Astrocyte of the hippocampus (primary cell): ENCODE results near the gene KRTAP1-3.
"Not testable (repeated sequence)": the region's sequence is repeated elsewhere in the genome, so short reads cannot be mapped to it uniquely, and the experiment has no call there.

Experiments used
- DNase-seq: peaks from one replicate; pipeline ENCODE4 v3.0.0; 2011; ENCODE audit warnings: low read depth, low spot score

KRTAP1-3 gene

DNA sequence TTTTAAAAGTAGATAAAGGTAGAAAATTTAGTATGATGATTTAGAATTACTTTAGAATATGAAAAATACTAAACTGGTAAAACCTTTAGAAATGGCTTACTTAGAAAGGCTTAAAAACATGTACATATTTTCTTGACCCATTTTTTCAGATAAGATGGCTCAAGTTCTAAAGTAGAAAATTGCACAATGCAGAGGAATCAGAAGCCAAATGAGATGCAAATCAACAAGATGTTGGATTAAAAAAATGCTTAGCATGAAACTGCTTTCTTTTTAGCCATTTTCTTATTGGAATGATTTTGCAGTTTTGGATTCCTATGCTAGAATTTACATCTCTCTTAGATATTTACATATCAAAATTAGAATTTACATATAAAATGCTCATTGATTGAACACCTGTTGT is 24.2 kb downstream of the KRTAP1-3 start:
- no peak for DNase-seq

DNA sequence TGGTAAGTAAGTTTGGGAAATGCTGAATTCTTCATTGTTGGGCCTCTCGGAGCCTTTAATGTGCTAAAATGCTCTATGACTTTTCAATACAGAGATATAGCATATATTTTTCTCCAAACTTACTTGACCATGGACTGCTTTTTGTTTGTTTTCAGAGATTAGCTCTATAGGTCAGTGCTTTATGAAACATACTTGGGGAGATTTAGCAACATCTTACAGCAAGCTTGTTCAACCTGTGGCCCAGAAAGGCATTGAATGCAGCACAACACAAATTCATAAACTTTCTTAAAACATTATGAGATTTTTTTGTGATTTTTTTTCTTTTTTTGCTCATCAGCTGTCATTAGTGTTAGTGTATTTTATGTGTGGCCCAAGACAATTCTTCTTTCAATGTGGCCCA is 24.7 kb downstream of the KRTAP1-3 start:
- no peak for DNase-seq

DNA sequence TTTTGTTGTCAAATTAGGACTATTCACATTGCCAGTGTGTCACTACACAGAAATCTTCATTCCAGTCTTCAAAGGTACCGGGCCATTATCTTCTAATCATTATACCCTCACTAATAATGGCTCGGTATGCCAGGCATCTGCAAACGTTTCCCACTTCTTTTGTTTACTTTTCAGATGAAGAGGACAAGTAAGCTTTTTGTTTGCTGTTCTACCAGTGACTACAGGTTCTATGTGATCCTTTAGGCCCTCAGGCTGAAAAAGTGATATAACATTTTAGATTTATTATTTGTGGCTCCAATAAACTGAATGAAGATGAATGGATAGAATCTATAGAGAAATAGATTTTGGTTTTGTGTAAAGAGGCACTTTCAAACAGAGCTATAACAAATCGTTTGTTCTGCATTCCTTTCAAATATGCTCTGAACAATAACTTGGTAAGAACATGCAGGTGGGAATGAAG is 25.3 kb downstream of the KRTAP1-3 start:
- DNase-seq: peak; percentile 24

DNA sequence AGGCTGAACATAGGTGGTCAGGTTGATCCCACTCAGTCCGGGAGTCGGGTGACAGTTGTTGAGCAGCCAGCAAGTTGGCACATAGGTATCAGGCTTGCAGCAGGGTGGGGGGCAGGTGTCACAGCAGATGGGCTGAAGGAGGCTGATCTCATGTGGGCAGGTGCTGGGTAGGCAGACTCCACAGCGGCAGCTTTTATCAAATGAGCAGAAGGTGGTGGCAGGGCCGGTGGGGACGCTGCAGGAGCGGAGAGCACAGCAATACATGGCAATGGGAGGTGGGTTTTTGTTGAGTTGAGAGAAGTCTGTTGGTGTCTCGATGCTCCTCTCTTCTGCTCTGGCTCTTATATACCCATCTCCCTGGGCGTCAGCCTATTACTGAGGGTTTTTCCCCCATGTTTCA is 25.9 kb downstream of the KRTAP1-3 start, which contains the start of gene KRTAP3-1:
TSS of gene KRTAP3-1 (minus strand) at position 318 of the 400 bp plus-strand sequence. CDS start at position 264, 54 bp downstream.
- no peak for DNase-seq

DNA sequence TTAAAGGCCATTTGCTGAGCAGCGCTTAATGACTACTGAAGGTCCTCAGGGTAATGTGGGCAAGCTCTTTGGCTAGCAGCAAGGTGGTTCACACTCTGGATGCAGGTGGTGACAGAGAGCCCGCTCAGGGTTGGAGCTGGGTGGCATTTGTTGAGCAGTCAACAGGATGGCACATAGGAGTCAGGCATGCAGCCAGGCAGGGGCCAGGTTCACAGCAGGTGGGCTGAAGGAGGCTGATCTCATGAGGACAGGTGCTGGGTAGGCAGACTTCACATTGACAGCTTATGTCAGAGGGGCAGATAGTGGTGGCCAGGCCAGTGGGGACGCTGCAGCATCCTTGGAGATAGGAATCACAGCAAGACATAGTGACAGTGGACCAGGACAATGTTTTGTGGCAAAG is 30.3 kb downstream of the KRTAP1-3 start:
- no peak for DNase-seq

DNA sequence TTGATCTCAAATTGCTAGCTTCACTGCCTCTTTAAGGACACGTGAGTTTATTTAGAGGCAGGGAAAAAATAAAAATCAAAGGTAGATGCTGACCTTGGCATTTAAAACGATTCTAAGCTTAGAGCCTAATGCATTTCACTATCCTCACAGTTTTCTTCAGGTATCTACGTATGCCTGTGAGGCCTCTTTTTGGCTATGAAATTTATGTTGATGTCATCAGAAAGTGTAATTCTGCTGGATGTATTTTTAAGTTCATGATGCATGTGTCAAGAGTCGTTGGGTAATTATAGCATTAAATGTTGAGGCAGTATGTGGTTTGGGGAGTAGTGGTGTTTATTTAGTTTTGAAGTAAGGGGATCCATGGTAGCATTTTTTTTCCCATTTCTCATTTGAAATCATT is 30.7 kb downstream of the KRTAP1-3 start:
- no peak for DNase-seq

DNA sequence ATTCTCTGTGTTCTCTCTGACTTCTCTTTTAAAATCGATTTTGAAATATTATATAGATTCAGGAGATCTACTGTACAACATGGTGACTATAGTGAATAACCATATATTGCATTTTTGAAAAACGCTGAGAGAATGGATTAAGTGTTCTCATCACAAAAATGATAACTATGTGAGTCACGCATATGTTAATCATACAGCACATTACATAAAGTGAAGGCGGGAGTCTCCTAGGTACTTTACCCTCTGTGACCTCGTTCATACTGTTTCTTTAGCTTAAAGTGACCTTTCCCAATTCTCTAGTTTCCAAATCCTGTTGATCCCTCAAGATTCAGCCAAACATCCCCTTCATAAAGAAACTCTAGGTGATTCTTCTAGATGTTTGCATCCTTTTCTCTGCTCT is 31.9 kb downstream of the KRTAP1-3 start:
- no peak for DNase-seq

DNA sequence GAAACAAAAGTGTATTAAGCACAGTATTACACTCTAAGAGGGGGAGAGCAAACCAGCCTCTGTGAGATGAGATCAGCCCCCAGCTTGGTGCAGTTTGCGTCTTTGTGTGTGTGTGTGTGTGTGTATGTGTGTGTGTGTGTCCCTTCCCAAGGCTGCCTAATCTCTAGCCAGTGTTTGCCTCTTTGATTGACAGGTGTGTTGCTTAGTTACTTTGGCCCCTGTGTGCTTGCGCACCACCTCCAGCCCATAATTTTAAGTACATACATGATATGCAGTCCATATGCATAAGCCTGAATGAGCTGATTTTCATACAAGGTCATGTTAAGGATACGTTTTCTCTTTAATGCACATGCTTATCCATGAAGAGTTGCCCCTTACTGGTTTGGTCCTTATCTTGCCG is 32.9 kb downstream of the KRTAP1-3 start:
- DNase-seq: no peak

DNA sequence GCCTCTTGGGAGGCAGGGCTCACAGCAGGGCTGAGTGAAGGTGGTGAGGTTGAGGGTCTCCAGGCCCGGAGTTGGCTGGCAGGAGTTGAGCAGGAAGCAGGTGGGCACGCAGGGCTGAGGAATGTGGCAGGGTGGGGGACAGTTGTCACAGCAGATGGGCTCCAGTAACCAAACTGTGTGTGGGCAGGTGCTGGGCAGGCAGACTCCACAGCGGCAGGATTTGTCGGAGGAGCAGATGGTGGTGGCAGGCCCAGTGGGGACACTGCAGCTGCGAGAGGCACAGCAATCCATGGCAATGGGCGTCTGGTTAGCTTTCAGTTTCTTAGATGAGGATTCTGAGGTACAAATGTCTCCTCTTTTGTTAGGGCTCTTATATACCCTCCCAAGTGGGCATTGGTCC is 35.1 kb downstream of the KRTAP1-3 start, which contains the start of gene KRTAP3-2:
TSS of gene KRTAP3-2 (minus strand) at position 344 of the 400 bp plus-strand sequence. CDS start at position 291, 53 bp downstream.
- not testable (repeated sequence) for DNase-seq

DNA sequence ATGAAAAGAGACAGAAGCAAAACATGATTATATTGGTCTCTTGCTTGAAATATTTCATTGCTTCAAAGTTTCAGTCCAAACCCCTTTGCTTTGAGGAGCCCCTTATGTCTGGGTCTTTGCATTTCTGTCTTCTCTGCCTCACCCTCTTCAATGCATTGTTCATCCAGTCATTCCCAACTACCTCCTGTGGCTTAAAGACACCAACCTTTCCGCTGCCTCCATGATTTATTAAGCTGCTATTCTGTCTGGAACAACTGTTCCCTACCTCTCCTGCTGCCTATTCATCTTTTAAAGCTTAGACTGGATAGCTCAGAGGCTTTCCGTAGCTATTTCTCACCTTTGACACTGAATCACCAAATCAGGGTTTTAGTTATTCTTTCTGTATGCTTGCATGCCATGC is 37.3 kb downstream of the KRTAP1-3 start:
- DNase-seq: no peak

DNA sequence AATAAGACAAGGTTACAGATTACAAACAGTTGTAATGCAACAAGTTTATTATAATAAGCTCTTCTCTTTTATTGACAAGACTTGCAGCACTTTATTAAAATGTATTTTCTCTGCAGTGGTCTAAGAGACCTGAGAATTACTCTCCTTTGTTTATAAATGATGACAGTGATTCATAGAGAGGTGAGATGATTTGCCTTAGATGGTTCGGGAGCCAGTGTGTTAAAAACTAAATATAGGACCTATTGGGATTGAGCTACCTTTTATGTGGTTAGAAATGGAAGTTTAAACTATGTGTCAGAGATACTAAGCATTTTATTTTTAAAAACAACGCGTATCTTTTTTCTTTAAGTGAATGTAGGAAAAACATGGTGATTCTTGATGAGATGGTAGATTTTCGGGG is 37.8 kb downstream of the KRTAP1-3 start:
- no peak for DNase-seq

DNA sequence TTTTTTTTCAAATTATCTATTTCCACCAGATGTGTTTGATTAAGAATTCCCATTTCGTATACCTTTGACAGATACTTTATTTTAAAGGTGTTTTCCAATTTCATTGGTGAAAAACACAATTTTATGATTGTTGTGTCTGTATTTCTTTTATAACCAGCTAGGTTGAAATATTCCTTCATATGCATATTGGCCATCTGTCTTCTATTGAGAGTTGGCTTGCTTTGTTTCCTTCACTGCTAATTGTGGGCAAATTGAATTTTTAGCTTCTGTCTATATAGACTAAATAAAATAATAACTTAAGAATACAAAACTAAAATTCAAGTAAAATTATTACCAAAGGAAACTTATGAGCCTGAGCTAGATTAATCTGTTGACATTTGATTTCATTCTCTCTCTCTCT is 39.6 kb downstream of the KRTAP1-3 start:
- DNase-seq: no peak

DNA sequence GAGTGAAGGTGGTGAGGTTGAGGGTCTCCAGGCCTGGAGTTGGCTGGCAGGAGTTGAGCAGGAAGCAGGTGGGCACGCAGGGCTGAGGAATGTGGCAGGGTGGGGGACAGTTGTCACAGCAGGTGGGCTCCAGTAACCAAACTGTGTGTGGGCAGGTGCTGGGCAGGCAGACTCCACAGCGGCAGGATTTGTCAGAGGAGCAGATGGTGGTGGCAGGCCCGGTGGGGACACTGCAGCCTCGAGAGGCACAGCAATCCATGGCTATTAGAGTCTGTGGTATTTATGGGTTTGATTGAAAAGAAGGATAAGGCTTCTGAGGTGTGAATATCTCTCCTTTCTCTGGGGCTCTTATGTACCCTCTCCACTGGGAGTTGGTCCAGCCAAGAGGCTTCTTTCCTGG is 40.8 kb downstream of the KRTAP1-3 start, which contains the start of gene KRTAP3-3:
TSS of gene KRTAP3-3 (minus strand) at position 326 of the 400 bp plus-strand sequence. CDS start at position 259, 67 bp downstream.
- no peak for DNase-seq

DNA sequence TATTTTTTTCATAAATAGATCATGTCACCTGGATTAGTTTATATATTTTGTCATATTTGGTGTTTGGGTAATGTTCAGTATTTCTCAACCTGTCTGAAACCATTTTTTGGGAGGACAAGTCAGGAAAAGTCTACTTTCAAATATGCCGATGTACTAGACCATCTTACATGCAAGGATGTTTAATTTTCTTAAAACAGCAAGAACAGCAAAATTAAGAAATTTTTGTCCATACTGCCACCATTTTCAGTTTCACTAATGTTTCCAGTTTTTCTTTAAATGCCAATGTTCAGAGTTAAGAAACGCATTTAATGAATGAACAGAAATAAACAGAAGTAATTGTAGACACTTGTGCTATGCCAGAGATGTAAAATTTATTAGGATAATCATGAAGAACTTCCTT is 41.6 kb downstream of the KRTAP1-3 start:
- DNase-seq: no peak

DNA sequence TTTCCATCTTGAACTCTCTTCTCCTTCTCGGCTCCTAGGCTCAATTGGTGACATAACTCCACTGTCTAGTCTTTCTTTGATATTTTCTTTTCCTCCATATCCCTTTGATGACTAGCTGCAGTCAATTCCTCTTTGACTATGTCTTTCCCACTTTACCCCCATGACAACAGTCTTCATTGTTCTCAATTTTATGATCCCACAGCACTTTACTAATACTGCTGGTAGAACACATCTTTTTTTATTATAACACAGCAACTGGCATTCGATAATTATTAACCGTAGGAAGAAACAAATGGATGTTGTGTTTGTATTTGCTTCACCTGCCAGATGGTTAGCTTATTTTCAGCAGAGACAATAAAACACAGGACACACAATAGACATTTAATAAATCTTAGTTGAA is 42.0 kb downstream of the KRTAP1-3 start:
- DNase-seq: no peak

DNA sequence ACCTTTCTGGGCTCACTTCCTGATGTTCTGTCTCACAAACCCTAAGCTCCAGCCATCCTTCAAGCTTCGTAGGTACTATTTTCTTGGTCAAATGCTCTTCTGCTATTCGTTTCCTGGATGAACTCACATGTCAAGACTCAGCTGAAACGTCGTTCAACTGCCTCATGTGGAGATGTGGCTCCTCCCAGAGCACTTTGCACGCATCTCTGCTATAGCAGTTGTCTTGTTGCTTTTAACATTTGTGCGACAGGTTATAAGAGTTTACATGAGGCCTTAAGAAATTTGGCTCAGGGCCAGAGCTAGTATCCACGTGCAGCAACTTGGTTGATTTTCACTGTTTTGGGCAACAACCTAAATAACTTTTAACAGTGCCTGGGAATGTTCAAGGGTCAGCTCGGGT is 47.8 kb downstream of the KRTAP1-3 start:
- no peak for DNase-seq

DNA sequence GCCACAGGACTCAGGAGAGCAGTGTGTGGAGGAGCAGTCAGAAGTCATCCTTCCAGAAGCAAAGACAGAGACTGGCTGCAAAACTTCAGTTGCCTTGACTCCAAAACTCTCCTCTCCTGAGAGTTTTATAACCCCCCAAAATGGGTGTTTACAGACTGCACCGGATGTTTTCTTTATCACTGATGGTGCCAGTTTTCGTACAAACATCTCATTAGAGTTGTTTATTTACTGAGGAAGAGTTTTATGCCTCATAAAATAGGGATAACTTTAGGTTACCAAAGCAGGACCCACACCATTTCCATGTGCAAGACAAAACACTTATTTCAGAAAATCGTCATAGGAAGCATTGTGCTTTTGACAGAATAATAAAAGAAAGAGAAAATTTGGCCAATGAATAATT is 50.4 kb downstream of the KRTAP1-3 start, which contains the start of gene KRT40:
TSS of gene KRT40 (minus strand) at position 101 of the 400 bp plus-strand sequence. CDS start at position 48, 53 bp downstream.
- DNase-seq: no peak
